COLO829 (cell line): Measurements from ENCODE around the gene FAHD2B.
"Not testable (repeated sequence)": the region's sequence is repeated elsewhere in the genome, so short reads cannot be mapped to it uniquely, and the experiment has no call there.

Source experiments
- DNase-seq: peaks from one replicate; pipeline ENCODE4 v3.0.0; 2012; ENCODE audit warnings: low spot score

FAHD2B gene, protein sequence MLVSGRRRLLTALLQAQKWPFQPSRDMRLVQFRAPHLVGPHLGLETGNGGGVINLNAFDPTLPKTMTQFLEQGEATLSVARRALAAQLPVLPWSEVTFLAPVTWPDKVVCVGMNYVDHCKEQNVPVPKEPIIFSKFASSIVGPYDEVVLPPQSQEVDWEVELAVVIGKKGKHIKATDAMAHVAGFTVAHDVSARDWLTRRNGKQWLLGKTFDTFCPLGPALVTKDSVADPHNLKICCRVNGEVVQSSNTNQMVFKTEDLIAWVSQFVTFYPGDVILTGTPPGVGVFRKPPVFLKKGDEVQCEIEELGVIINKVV

GRCh38 chr2:97094772-97095611 lies at the start of gene FAHD2B:
Gene FAHD2B (minus strand): TSS chr2:97094882. CDS start chr2:97091706, 3,176 bp downstream.
- not testable (repeated sequence) for DNase-seq

GRCh38 chr2:97144016-97144415 lies 49.3 kb upstream of the FAHD2B start:
- DNase-seq, result not testable (repeated sequence)

DNA sequence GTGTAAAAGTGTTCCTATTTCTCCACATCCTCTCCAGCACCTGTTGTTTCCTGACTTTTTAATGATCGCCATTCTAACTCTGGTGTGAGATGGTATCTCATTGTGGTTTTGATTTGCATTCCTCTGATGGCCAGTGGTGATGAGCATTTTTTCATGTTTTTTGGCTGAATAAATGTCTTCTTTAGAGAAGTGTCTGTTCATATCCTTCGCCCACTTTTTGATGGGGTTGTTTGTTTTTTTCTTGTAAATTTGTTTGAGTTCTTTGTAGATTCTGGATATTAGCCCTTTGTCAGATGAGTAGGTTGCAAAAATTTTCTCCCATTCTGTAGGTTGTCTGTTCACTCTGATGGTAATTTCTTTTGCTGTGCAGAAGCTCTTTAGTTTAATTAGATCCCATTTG lies 34.4 kb upstream of the FAHD2B start:
- DNase-seq, result not testable (repeated sequence)

DNA sequence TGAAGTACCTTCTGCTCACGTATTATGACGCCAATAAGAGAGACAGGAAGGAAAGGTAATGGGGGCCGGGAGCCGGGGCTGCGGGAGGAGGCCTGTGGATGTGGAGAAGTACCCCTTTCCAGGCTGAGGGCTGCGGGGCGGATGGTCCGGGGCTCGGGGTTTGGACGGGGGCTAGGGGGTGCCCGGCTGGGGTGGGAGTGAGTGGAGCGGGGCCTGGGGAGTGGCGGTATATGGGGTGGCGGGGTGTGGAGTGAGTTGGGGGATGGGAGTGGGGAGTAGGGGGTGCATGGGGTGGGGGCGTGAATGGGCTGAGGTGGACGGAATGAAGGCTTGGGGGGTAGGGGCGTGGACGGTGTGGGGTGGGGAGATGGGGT lies 19.2 kb upstream of the FAHD2B start:
- DNase-seq, result not testable (repeated sequence)

GRCh38 chr2:97113050-97113881 lies 18.6 kb upstream of the FAHD2B start, which contains the start of gene ANKRD36:
Gene ANKRD36 (plus strand): TSS chr2:97113153. CDS start chr2:97113740, 587 bp downstream.
- DNase-seq, result not testable (repeated sequence)

- not testable (repeated sequence) for DNase-seq
Measured at GRCh38 chr2:97112320-97113049, 17.8 kb upstream of the FAHD2B start.

GRCh38 chr2:97111246-97111645 lies 16.6 kb upstream of the FAHD2B start:
- DNase-seq, result not testable (repeated sequence)

GRCh38 chr2:97106878-97107277 lies 12.2 kb upstream of the FAHD2B start:
- not testable (repeated sequence) for DNase-seq

GRCh38 chr2:97098786-97099372 lies 4.2 kb upstream of the FAHD2B start:
- not testable (repeated sequence) for DNase-seq

DNA sequence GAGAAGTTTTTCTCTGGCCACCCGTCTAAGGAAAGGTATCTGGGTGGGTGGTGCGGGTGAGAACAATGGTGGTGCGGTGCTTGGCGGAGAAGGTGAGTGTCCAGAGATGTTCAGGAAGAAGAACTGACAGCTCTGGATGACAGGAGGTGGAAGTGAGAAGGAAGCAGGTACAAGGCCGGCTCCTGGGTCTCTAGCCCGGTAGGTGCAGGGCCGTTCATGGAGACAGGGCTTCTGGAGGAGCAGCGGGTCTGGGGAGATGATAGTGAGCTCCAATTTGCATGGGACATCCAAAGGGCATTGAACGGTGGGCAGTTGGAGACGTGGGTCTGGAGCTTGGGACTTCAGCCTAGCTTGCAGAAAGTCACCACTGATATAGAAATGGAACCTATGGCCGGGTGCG lies 979 bp upstream of the FAHD2B start:
- DNase-seq, result no peak

GRCh38 chr2:97093983-97094771 lies 505 bp downstream of the FAHD2B start:
- DNase-seq, result not testable (repeated sequence)

DNA sequence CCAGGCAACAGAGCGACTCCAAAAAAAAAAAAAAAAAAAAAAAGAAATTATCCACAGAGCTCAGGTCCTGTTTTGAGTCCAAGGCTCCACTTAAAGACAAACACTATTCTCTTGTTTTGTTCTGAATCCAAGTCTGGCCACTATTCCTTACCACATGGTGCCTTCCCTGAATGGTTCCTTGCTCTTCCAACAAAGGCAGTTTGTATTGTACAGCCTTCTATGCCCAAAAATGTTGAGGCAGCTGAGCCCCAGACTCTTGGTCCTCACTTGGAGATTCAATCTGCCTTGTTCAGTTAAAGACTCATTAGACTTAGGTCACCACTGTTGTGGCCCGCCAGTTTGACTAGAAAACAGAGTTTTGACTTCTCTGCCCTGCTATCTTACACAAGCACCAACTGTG lies 1.7 kb downstream of the FAHD2B start:
- DNase-seq, result not testable (repeated sequence)

- DNase-seq, result not testable (repeated sequence)
Measured at GRCh38 chr2:97088706-97089105, 6.0 kb downstream of the FAHD2B start.

- not testable (repeated sequence) for DNase-seq
Measured at GRCh38 chr2:97085093-97085492, 9.6 kb downstream of the FAHD2B start.

- not testable (repeated sequence) for DNase-seq
Measured at GRCh38 chr2:97083516-97083915, 11.2 kb downstream of the FAHD2B start.

DNA sequence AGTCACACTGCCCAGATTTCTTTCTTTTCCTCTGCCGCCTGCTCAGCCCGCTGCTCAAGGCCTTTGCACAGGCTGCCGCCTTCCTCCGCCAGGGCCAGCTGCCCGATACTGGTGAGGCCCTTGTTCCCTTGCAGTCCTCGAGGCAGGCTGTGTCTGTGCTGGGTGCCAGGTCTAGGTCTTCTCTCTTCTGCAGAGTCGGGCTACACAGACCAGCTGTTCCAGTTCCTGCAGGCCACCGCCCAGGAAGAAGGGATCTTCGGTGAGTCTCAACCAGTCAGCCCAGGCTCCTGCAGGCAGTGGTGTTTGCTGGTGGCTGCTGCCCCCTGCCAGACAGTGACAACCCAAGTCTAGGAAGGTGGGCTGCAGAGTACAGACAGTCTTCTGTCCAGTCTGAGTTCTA lies 12.5 kb downstream of the FAHD2B start:
- not testable (repeated sequence) for DNase-seq

GRCh38 chr2:97080855-97081254 lies 13.8 kb downstream of the FAHD2B start:
- not testable (repeated sequence) for DNase-seq

- not testable (repeated sequence) for DNase-seq
Measured at GRCh38 chr2:97077213-97077612, 17.5 kb downstream of the FAHD2B start.

- not testable (repeated sequence) for DNase-seq
Measured at GRCh38 chr2:97070915-97071314, 23.8 kb downstream of the FAHD2B start.

DNA sequence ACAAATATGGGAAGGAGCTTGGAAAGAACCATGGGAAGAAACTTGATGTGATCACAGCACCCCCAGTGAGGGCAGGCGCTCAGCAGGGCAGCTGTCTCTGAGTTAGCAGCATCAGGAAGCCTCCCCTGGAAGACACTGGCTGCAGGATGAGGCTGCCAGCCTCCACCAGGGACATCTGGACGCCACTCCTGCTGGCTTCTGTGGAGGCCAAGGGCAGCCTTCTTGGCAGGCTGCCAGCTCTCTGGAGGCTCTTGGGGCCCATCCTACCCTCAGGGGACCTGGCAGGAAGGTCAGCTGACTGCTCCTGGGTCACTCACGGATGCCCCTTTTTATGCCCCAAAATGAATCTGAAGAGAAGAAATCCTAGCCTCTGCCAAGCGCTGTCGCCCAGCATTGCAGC lies 26.0 kb downstream of the FAHD2B start:
- DNase-seq, result not testable (repeated sequence)
